Lower leg skin (tissue), 4 donors: ENCODE results near the gene MCM3AP. TPM values are rescaled to one million over a fixed set of nuclear protein-coding genes. Genes with fewer than 3 reads are reported as not detected.

Experiments used
- DNase-seq, 2 donors: peaks; one replicate each; pipeline ENCODE4 v3.0.0-alpha.2; 2019; ENCODE audit warnings: low spot score in 2 of 2
- H3K4me3 ChIP-seq: fragments of 200-600 bp; sonication (generic); 2 replicates; pipeline ENCODE4 v1.5.1; 2017; ENCODE audit warnings: mild to moderate bottlenecking, low read depth; ENCODE audit not compliant: poor library complexity, severe bottlenecking
- POLR2A ChIP-seq, 2 donors: fragments of 450-650 bp; IDR thresholded peaks; one replicate each; pipeline ENCODE4 v1.6.1; 2016 to 2017; ENCODE audit warnings: antibody characterized with exemption in 2 of 2, mild to moderate bottlenecking in 1 of 2, moderate library complexity in 1 of 2
- WGBS, 2 donors: methylation state at CpG; one replicate each; pipeline ENCODE4 v1.1.5; 2018; 5-methylcytosine and 5-hydroxymethylcytosine counted together
- intact Hi-C: fragments of 100-400 bp; cut with DNase I; formaldehyde crosslinking; loops from one replicate; pipeline ENCODE4 v1.15.0; 2023; ENCODE audit warnings: low total_unique reads
- total RNA-seq, 4 donors: library from RNA; depleted of rRNA; stranded (reverse); fragments of >200 nt; gene quantifications; one replicate each; pipeline ENCODE4 v1.1.0, GENCODE V29; 2016
- TF ChIP-seq, protein P1 (sequence below), 3 donors: fragments of 450-650 bp; IDR thresholded peaks; one replicate each; pipeline ENCODE4 v1.5.1; 2016; ENCODE audit warnings: antibody characterized with exemption in 3 of 3, mild to moderate bottlenecking in 3 of 3, moderate library complexity in 2 of 3

Gene MCM3AP
- total RNA-seq, 4 donors from 2014 or later, result 45.5 to 71.4 (median 57.7) TPM

DNA sequence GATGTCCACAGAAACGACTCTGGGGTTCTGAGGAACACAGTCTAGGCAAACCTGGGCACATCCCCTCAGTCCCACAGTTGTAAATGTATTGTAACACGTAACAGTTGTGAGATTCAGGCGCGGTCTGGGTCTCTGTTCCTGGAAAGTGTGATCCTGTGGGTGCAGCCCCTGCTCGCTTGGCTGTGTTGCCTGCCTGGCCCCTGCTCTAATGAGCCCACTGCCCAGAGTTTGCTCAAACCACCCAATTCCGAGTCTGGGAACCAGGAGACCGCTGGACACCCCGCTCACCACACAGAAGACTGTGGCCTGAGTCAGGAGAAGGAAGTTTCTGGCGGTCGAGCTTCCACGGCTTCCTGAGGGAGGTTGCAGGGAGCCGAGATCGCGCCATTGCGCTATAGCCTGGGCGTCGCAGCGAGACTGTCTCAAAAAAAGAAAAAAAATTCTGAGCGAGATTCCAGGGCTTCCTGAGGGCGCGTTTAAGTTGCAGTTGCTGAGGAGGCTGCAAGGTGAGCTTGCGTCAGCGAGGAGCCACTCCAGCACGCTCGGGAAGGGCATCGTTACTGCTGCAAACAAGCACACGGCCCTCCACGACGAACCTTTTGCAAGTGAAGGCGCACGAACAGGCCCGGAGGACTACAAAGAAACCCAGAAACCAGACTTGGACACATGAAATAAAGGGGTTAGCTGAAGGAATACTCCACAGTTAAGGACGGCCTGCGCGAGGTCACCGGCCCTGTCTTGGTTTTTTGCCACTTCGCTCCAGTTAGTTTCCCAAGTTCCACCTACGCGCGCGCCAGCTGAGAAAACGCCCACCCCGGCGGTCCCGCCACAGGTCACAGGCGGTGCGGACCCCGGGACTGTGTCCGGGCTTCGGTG lies 37.2 kb upstream of the MCM3AP start:
- DNase-seq, result no peak
- intact Hi-C loops, result no loop called here
- 5 to 6% methylated on average over 49 to 50 of the region's 50 CpGs for WGBS, 2 donors
- TF ChIP-seq, protein P1, sequence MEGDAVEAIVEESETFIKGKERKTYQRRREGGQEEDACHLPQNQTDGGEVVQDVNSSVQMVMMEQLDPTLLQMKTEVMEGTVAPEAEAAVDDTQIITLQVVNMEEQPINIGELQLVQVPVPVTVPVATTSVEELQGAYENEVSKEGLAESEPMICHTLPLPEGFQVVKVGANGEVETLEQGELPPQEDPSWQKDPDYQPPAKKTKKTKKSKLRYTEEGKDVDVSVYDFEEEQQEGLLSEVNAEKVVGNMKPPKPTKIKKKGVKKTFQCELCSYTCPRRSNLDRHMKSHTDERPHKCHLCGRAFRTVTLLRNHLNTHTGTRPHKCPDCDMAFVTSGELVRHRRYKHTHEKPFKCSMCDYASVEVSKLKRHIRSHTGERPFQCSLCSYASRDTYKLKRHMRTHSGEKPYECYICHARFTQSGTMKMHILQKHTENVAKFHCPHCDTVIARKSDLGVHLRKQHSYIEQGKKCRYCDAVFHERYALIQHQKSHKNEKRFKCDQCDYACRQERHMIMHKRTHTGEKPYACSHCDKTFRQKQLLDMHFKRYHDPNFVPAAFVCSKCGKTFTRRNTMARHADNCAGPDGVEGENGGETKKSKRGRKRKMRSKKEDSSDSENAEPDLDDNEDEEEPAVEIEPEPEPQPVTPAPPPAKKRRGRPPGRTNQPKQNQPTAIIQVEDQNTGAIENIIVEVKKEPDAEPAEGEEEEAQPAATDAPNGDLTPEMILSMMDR (IDR thresholded peaks at IDR 0.05), result no peak
- no peak for TF ChIP-seq POLR2A (IDR thresholded peaks at IDR 0.05)
- H3K4me3 ChIP-seq, result peak overlapping the region; percentile 49

DNA sequence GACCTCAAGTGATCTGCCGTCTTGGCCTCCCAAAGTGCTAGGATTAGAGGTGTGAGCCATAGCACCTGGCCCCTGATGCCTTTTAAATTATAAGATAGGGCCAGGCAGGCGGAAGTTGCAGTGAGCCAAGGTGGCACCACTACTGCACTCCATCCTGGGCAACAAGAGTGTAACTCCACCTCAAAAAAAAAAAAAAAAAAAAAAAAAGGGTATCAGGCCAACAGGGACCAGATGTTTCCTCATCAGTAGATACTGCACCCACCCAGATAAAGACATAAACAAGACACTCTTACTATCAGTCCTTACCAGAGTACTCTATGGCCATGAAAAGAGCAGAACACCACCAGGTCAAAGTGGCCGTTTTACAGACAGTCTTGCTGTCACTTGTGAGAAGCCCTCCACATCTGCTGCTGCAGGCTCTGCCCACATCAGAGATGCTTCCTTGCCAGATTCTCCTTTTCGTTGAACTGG lies 35.0 kb upstream of the MCM3AP start:
- H3K4me3 ChIP-seq, result no peak overlapping the region
- DNase-seq, result no peak
- TF ChIP-seq POLR2A (IDR thresholded peaks at IDR 0.05), result no peak
- TF ChIP-seq, protein P1 (IDR thresholded peaks at IDR 0.05), result no peak
- intact Hi-C loops, result no loop called here
- 71 to 76% methylated on average over 4 of the region's 4 CpGs for WGBS, 2 donors

DNA sequence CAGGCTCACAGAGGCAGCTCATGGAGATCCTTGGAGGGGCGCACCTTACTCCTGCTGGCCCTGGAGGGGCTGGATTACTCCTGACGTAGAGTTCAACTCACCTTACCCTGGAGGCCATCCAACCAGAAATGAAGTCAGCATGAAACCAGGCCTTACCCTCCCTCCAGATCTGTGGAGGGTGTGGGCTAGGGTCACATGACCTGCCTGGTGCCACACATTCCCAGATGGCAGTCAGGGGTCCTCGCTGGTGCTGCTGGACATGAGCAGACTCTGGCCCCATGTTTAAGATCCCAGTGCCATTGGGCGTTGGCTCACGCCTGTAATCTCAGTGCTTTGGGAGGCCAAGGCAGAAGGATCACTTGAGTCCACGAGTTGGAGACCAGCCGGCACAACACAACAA lies 33.8 kb upstream of the MCM3AP start:
- WGBS, 2 donors, result 96% methylated on average over 7 of the region's 7 CpGs
- TF ChIP-seq POLR2A (IDR thresholded peaks at IDR 0.05), result no peak
- TF ChIP-seq, protein P1 (IDR thresholded peaks at IDR 0.05), result no peak
- H3K4me3 ChIP-seq, result no peak overlapping the region
- DNase-seq, result no peak
- intact Hi-C loops, result no loop called here

DNA sequence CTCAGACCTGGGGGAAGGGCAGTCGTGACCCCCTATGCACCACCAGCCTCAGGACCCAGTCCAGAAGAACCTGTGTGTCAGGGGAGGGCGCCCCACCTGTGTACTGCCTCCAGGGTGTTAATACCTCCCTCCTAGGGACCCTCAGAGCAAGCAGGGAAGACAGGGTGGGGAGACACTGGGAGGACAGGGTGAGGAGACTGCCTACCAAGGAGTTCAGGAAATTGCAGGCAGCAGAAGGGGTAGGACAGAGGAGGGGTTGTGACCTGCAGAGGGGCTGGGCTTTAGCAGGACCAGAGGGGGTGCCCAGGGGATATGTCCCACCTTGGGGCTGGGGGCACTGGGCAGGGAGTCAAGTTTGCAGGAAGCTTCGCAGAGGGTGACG lies 33.0 kb upstream of the MCM3AP start:
- no peak overlapping the region for H3K4me3 ChIP-seq
- intact Hi-C loops, result no loop called here
- no peak for DNase-seq
- TF ChIP-seq, protein P1 (IDR thresholded peaks at IDR 0.05), result no peak
- no peak for TF ChIP-seq POLR2A (IDR thresholded peaks at IDR 0.05)
- 86 to 91% methylated on average over 4 of the region's 4 CpGs for WGBS, 2 donors

DNA sequence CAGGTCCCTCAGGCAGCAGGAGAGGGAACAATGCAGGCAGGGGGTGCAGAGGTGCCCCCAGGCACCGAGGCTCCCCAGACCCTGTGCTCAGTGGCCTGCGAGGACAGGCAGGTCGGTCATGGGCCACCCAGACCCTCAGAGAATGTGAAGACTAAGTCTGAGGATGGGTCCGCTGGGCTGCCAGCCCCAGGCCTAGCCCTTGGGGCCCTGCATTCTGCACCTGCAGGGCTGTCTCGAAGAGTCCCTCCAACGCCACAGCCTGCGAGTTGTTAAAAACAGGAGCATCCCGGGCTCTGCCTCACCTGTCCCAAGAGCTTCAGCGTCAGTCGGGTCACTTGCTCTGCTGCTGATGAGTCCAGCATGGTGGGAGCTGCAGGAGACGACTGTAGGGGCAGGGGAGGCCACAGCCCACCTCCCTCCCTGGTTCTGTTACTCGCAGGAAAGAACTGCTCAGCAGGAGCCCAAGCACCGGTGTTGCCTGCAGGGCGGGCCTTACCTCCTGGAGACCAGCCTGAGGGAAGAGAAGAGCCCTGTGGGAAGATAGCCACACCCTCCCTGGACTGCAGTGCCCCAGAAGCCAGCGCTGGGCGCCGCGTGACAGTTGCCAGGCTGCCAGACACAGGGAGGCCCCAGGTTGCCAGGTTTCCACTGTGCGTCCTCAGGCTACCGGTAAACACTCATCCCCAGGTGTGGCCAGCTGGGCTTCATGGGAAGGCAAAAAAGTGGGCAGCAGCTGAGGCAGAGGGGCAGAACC lies 32.5 kb upstream of the MCM3AP start:
- 79 to 86% methylated on average over 8 to 18 of the region's 20 CpGs for WGBS, 2 donors
- TF ChIP-seq POLR2A (IDR thresholded peaks at IDR 0.05), result no peak
- TF ChIP-seq, protein P1 (IDR thresholded peaks at IDR 0.05), result no peak
- intact Hi-C loops, result no loop called here
- H3K4me3 ChIP-seq, result no peak overlapping the region
- DNase-seq, result no peak
